Measurements from ENCODE around the gene ZNF407.

DNA sequence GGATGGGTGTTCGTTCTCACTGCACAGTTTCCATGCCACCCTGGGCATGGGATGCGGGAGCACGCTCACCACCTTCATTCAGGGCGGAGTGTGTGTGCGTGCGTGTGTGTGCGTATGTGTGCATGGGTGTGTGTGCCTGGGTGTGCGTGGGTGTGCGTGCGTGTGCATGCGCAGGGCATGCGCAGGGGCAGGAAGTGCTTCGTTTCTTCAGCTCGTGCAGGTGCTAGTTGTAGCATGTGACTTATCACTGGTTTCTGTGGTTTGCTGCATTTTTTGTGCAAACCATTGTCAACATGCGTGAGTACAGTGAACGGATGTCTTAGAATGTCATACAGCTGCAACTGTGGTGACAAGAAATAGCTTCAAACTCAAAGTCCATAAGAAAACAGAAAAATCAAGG, 431.8 kb downstream of the ZNF407 start:
- TF ChIP-seq YY1 (IDR thresholded peaks at IDR 0.05; ENCODE audit: insufficient read depth, insufficient read length): no peak
- no peak for TF ChIP-seq ZNF274 (IDR thresholded peaks at IDR 0.05; ENCODE audit: low read depth, low read length)
- no peak for TF ChIP-seq SUZ12 (IDR thresholded peaks at IDR 0.05; ENCODE audit: extremely low read depth, insufficient read depth, insufficient read length)

Measured in NT2/D1 (cell line).